ACC112 (cell line): Measurements from ENCODE around the gene PRDM16.

Source experiments
- H2AFZ ChIP-seq: fragments of 200-600 bp; sonication (generic); one replicate; pipeline ENCODE4 v1.6.0; 2017; ENCODE audit warnings: antibody characterized with exemption, low read length; ENCODE audit not compliant: unreplicated experiment
- H3K27ac ChIP-seq: fragments of 200-600 bp; sonication (generic); 2 replicates; pipeline ENCODE4 v1.5.1; 2014; ENCODE audit warnings: low read depth, mild to moderate bottlenecking, antibody characterized with exemption, low read length, moderate library complexity
- H3K27me3 ChIP-seq: fragments of 200-600 bp; sonication (generic); 2 replicates; pipeline ENCODE4 v1.6.1; 2014; ENCODE audit warnings: mild to moderate bottlenecking, antibody characterized with exemption, low read length, moderate library complexity, mixed read lengths; ENCODE audit not compliant: insufficient read depth
- H3K36me3 ChIP-seq: fragments of 200-600 bp; sonication (generic); 2 replicates; pipeline ENCODE4 v1.6.1; 2016; ENCODE audit warnings: mild to moderate bottlenecking, antibody characterized with exemption, low read length, moderate library complexity, mixed read lengths; ENCODE audit not compliant: insufficient read depth
- H3K4me1 ChIP-seq: fragments of 200-600 bp; sonication (generic); one replicate; pipeline ENCODE4 v1.6.1; 2016; ENCODE audit warnings: low read length, mixed read lengths; ENCODE audit not compliant: insufficient read depth, unreplicated experiment, control insufficient read depth
- H3K4me3 ChIP-seq: fragments of 200-600 bp; sonication (generic); 2 replicates; pipeline ENCODE4 v1.5.1; 2014; ENCODE audit warnings: mild to moderate bottlenecking, low read depth, low read length
- H3K79me2 ChIP-seq: fragments of 200-600 bp; sonication (generic); one replicate; pipeline ENCODE4 v1.6.0; 2016; ENCODE audit warnings: low read length; ENCODE audit not compliant: control insufficient read depth, unreplicated experiment, insufficient read depth

The PRDM16 gene

DNA sequence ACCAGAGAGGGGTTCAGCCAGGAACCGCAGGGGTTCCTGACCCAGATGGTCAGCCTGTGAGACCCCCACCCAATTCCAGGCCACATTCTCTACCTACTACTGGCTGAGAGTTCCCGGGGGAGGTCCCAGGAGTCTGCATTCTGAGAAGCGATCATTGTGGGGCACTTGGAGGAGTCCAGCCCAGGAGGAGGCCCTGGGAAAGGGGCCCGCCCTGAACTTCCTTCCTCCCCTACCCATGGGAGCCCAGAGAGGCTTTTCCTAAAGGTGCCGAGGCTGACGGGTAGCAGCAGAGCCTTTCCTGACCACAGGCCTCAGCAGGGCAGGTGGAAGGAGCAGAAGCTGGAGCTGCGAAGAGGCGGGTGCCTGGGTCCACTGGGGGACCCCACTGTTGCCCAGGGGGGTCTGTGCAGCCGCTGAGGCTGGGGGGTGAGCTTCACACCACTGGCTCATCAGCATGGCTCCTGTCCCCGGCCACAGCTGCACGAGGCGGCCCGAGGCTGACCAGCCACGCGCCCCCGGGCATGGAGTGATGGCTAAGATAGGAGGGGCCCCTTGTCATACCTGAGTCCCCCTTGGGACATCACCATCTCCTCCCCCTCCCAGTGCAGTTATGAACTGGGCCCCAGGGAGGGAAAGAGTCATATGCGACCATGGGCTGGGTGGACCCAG, 127.7 kb downstream of the PRDM16 start:
- H3K79me2 ChIP-seq, result no peaks in the 10 kb centered on the region
- H2AFZ ChIP-seq, result no peak overlapping the region
- H3K27me3 ChIP-seq, result no peaks in the 10 kb centered on the region
- no peak overlapping the region for H3K4me3 ChIP-seq
- no peak overlapping the region for H3K27ac ChIP-seq
- H3K36me3 ChIP-seq, result no peaks in the 10 kb centered on the region
- H3K4me1 ChIP-seq, result no peaks in the 10 kb centered on the region

DNA sequence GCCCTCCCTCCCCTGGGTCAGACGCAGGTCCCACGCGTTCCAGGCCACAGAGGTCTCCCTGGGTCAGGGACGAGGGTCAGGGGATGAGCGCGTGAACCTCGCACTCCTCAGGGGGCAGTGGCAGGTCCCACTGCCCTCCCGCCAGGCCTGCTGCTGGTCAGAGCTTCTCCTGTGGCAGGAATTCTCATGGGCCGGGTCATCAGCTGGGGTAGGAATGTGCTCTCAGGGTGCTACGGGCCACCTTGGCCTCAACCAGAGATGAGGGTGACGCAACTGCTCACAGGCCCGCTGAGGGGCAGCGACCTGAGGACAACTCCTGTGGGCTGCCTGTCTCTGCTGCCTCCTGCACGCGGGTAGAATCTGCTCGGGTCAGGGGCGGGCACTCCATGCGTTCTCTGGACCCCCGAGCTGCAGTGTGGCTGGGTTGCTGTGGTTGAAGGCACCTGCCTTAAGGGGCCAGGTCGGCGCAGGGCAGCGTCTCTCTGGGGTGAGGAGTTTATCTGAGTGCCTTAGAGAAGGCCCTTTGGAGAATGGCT, 128.8 kb downstream of the PRDM16 start:
- H3K4me1 ChIP-seq, result no peaks in the 10 kb centered on the region
- no peaks in the 10 kb centered on the region for H3K36me3 ChIP-seq
- no peak overlapping the region for H3K4me3 ChIP-seq
- H3K27me3 ChIP-seq, result no peaks in the 10 kb centered on the region
- H3K27ac ChIP-seq, result no peak overlapping the region
- no peak overlapping the region for H2AFZ ChIP-seq
- H3K79me2 ChIP-seq, result no peaks in the 10 kb centered on the region

DNA sequence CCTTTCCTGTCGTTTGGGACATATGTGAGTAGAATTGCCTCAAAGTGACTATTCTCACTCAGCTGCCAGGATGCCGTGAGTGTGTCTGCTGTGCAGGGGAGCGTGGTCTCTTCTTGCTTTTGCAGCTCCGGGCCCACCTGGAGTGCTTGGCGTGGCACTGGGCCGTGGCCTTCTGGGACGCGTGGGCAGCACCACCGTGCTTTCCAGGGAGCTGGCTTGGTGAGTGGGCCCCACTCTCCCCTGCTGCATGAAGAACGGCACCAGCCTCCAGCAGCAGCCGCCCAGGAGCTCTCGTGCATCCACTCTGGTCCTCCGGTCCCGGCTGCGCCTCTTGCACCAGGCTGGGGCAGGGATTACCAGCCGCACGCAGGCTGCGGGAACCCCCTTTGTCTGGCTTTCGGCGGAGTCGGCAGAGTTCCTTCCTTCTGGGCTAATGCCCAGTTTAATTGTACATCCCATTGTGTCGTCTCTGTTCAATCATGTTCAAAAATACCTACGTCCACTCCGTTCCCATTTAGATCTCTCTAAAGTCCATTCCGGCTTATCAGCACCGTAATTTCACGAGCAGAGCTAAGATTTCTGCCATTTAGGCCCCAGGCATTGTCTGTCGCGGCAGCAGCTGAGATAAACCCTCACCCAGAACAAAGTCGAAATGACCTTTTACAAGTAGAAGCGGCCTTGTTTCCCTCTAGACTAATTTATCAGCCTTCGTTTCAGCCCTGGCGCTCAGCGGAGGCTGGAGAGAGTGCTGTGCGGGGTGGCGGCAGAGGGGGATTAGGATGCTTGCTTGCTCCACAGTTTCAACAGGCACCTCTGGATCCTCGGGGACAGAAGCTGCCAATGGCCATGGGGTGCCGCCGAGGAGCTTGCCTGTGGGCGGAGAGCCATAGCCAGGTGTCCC, 129.6 kb downstream of the PRDM16 start:
- Histone ChIP-seq H3K79me2 (no peaks in the 10 kb centered on the region), H3K4me3 (no peak overlapping the region), H3K27me3 (no peaks in the 10 kb centered on the region), H3K4me1 (no peaks in the 10 kb centered on the region), H3K27ac (no peak overlapping the region), H2AFZ (no peak overlapping the region), H3K36me3 (no peaks in the 10 kb centered on the region)

DNA sequence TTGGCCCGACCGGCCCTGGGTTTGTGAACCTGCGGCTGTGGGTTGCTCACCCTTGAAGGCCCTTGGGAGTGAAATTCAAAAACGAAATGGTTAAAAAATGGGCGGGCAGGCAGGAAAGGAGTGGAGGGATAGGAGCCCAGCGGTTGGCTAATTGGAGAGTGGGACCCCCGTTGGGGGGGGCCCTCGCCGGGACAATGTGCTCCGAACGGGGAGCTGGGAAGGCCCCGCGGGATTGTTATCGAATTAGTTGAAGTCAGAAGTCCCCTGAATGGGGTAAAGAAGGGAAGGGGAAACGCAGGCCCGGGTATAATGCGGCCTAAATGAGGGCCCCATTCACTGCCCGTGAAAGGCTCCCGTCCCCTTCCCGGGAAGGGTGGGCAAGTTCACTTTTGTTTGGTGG, 135.7 kb downstream of the PRDM16 start:
- Histone ChIP-seq H2AFZ (no peak overlapping the region), H3K27me3 (no peaks in the 10 kb centered on the region), H3K36me3 (no peaks in the 10 kb centered on the region), H3K4me3 (no peak overlapping the region), H3K27ac (no peak overlapping the region), H3K79me2 (no peaks in the 10 kb centered on the region), H3K4me1 (no peaks in the 10 kb centered on the region)

DNA sequence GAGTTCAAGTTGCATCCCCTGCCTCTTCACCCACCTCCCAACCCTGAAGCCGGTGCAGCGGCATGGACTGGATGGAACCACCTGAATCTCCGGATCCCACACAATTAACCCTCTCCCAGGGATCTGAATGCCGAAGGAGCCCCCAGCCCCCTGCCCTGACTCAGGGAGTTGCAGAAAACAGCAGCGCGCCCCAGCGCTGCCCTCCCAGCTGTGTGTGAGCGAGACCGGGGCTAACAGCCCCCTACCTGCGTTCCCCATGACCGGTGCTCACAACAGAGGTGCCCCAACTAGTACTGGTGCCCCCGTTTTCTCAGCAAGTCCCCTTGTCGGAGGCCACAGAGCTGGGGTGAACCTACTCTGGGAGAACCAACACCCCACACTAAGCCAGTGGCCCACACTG, 136.8 kb downstream of the PRDM16 start:
- Histone ChIP-seq H2AFZ (no peak overlapping the region), H3K36me3 (no peaks in the 10 kb centered on the region), H3K27ac (no peak overlapping the region), H3K79me2 (no peaks in the 10 kb centered on the region), H3K4me3 (no peak overlapping the region), H3K4me1 (no peaks in the 10 kb centered on the region), H3K27me3 (no peaks in the 10 kb centered on the region)

DNA sequence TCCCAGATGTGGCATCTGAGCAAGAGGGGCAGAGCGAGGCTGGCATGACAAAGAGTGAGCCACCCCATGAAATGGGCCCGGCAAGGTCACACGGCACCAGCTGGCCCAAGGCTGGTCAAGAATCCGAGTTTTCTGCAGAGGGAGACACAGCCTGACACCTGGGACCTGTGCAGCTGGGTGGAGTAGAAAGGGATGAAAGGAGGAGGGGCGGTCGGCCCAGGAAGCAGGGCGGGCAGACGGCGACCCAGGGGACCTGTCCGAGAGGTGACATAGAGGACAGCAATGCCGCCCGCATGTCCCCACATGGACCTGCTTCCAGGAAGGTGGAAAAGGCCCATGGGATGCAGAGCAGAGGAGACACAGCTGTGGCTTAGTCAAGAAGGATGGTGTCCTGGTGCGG, 137.7 kb downstream of the PRDM16 start:
- H3K27ac ChIP-seq, result no peak overlapping the region
- H3K79me2 ChIP-seq, result no peaks in the 10 kb centered on the region
- H2AFZ ChIP-seq, result no peak overlapping the region
- H3K36me3 ChIP-seq, result no peaks in the 10 kb centered on the region
- no peaks in the 10 kb centered on the region for H3K4me1 ChIP-seq
- H3K27me3 ChIP-seq, result no peaks in the 10 kb centered on the region
- no peak overlapping the region for H3K4me3 ChIP-seq

DNA sequence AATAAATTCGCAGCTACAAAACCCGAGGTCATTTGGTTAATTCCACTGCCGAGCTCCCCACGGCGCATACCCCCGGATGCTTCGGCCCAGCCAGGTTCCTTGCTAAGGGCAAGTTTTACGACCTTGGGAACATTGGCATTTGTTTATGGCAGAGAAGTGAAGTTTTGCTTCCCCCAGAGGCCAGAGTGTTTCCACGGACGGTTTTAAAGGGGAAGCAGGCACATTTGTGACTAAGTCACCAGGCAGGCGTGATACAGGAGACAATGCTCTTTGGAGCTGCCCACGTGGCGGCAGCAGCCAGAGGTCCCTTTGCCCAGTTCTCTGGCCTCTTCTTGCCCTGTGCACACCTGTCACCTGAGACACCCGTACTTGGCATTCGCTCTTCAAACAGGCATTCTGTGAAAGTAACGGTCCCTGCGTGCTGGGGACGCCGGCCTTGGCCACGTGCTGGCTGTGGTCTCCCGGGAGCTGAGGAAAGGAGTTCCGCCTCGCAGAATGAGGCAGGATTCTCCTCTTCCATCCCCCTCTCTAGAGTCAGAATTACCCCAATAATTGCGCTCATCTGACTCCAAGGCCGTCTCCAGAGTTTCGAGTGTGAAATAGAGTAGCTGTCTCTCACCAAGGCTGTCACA, 138.3 kb downstream of the PRDM16 start:
- Histone ChIP-seq H3K27ac (no peak overlapping the region), H3K4me3 (no peak overlapping the region), H3K4me1 (no peaks in the 10 kb centered on the region), H3K79me2 (no peaks in the 10 kb centered on the region), H2AFZ (no peak overlapping the region), H3K27me3 (no peaks in the 10 kb centered on the region), H3K36me3 (no peaks in the 10 kb centered on the region)

DNA sequence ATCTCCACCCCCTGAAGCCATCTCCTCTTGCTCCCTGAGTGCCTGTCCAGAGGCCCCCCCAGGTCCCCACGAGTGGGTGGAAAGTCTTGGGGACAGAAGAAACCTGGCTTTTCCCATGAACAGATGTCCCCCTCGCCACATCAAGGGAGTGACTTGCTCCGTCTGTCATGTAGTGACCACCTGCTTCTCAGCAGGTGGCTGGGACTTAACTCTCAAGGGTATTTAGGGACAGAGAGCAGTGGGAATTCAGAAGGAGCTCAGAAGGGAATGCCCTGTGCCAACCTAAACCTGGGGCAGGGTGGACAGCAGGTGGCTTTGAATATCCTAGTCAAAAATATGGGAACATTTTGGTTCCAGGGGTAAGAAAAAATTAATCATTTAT, 139.8 kb downstream of the PRDM16 start:
- no peak overlapping the region for H2AFZ ChIP-seq
- no peak overlapping the region for H3K4me3 ChIP-seq
- no peaks in the 10 kb centered on the region for H3K4me1 ChIP-seq
- H3K79me2 ChIP-seq, result no peaks in the 10 kb centered on the region
- no peaks in the 10 kb centered on the region for H3K36me3 ChIP-seq
- H3K27me3 ChIP-seq, result no peaks in the 10 kb centered on the region
- H3K27ac ChIP-seq, result no peak overlapping the region

DNA sequence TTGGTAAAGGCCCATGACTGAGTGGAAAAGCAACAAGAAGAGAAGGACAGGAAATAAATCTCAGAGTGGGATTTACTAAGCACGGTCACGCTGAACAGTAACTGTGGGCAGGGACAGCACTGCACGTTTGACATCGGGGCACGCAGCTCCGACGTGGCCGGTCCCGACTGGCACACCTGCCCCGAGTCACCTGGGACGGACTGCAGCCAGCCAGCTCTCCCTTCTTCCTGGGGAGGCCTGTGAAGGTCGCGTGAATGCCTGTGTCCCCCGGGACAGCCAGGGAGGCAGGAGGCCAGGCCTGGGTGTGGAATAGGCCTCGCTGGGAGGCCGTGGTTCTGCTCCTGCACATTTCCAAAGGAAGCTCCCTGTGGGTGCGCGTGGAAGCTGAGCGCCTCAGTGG, 140.2 kb downstream of the PRDM16 start:
- Histone ChIP-seq H3K27ac (no peak overlapping the region), H3K27me3 (no peaks in the 10 kb centered on the region), H3K4me3 (no peak overlapping the region), H3K79me2 (no peaks in the 10 kb centered on the region), H3K36me3 (no peaks in the 10 kb centered on the region), H3K4me1 (no peaks in the 10 kb centered on the region), H2AFZ (no peak overlapping the region)

DNA sequence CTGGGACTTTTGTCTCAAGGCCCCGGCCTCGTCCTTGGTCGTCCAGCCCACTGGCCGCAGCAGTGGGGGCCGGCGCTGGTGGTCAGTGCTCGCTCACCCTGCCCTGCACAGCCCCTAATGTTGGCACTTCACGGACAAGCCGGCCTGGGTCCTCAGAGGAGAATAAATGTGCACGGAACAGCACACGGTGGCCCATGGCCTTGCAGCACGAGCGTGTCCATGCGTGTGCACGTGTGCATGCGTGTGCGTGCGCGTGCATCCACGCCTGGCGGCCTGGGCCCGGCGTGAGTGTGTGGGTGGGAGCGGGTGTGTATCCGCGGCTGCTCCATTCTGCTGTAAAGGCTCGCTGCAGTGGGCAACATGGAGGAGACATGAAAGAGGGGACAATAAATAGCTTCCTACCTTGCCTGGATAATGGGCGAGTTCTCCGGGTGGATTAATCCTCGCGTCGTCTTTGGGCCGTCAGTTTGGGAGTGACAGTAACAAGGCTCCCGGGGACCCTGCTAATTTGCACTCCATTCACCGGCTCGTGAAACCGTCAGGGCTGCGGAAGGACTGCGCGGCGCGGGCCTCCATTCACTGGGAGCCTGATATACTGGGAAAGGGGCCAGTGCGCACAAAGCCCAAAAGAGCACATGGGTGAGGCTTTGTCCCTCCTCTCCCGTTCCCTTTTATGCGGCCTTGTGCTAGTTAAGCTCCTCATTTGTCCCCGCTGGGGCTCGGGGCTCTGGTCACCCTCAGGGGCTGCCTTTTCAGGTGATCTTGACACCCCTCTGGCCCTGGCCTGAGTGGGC, 142.8 kb downstream of the PRDM16 start:
- no peaks in the 10 kb centered on the region for H3K36me3 ChIP-seq
- no peak overlapping the region for H2AFZ ChIP-seq
- H3K4me1 ChIP-seq, result no peaks in the 10 kb centered on the region
- H3K4me3 ChIP-seq, result no peak overlapping the region
- no peaks in the 10 kb centered on the region for H3K79me2 ChIP-seq
- H3K27ac ChIP-seq, result no peak overlapping the region
- no peaks in the 10 kb centered on the region for H3K27me3 ChIP-seq
